ENCODE results near the gene MEOX2. TPM values are rescaled to one million over a fixed set of nuclear protein-coding genes. Genes with fewer than 3 reads are reported as not detected.

The MEOX2 gene
- total and polyA plus RNA-seq, 2 of the 8 experiments (the other 6 are each of a cell fraction or from before 2014, with no cell fraction given) = 0.05 to 0.19 TPM

GRCh38 chr7:15688911-15689310 is 2.4 kb upstream of the MEOX2 start (continued):
- TF ChIP-seq CHD7 (IDR thresholded peaks at IDR 0.05; ENCODE audit: insufficient replicate concordance, low read length) (no peak), CTBP2 (IDR thresholded peaks at IDR 0.05; ENCODE audit: borderline replicate concordance, insufficient read depth, insufficient read length, low read length) (no peak)

All from H1 (cell line).